Lower lobe of right lung (tissue), 2 donors: ENCODE measurements around the gene SIM2. TPM values are rescaled to one million over a fixed set of nuclear protein-coding genes. Genes with fewer than 3 reads are reported as not detected.

Experiments used
- ATAC-seq, 2 donors: fragments of 200-7000 bp; cut with Tn5 transposase; one replicate each; pipeline ENCODE4 v1.9.1; 2020 to 2022; ENCODE audit warnings: mild to moderate bottlenecking in 2 of 2, moderate library complexity in 2 of 2
- DNase-seq: peaks from one replicate; pipeline ENCODE4 v3.0.0-alpha.2; 2020
- H3K27ac ChIP-seq: fragments of 200-600 bp; one replicate; pipeline ENCODE4 v1.8.0; 2022
- H3K27me3 ChIP-seq: fragments of 200-600 bp; one replicate; pipeline ENCODE4 v1.8.0; 2022; ENCODE audit warnings: low read depth
- H3K36me3 ChIP-seq: fragments of 200-600 bp; one replicate; pipeline ENCODE4 v1.8.0; 2022; ENCODE audit warnings: mild to moderate bottlenecking
- H3K4me1 ChIP-seq: fragments of 200-600 bp; one replicate; pipeline ENCODE4 v1.8.0; 2022
- H3K4me3 ChIP-seq: fragments of 200-600 bp; one replicate; pipeline ENCODE4 v1.8.0; 2022; ENCODE audit warnings: mild to moderate bottlenecking
- H3K9me3 ChIP-seq: fragments of 200-600 bp; one replicate; pipeline ENCODE4 v1.8.0; 2022
- intact Hi-C: fragments of 100-400 bp; cut with DNase I; formaldehyde crosslinking; loops from one replicate; pipeline ENCODE4 v1.11.0; 2022
- total RNA-seq: library from RNA; stranded (reverse); fragmentation: NEBNext Ultra II Directional; extraction: Animal tissue kit (Norgen Biotek cat#: 25700); gene quantifications from one replicate; pipeline ENCODE4 v1.2.1, GENCODE V29; 2021
- TF ChIP-seq, protein P1 (sequence below): fragments of 200-600 bp; IDR thresholded peaks from one replicate; pipeline ENCODE4 v1.8.0; 2022; ENCODE audit warnings: antibody characterized with exemption, mild to moderate bottlenecking
- donor health status: DM: no; HTN: yes; CAD: no; lungs with severe emphysema.

SIM2 gene
- total RNA-seq, 1 donor from 2014 or later = not detected

DNA sequence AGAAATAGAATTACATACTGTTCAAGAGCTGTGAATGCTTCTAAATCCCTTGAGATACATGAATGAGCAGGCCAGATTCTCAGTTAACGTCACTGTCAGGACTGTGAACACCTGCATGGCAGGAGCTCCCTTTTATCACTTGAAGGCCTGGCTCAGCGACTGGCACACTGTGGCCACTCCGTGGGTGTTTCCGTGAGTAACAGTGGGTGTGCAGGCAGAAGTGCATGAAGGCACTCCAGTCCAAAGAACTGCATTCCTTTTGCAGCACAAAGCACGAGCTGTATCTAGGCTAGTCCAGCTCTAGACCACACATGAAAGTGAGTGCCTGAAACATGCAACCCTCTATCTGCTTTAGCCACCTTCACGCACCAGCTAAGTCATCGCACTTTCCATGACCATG is 9.6 kb upstream of the SIM2 start:
- Histone ChIP-seq H3K4me1 (peaks cover 14% of the 10 kb centered on the region), H3K27ac (no peak overlapping the region), H3K4me3 (no peak overlapping the region), H3K27me3 (peaks cover 100% of the 10 kb centered on the region), H3K36me3 (no peaks in the 10 kb centered on the region), H3K9me3 (no peaks in the 10 kb centered on the region)
- DNase-seq (no peak), ATAC-seq (no peak)
- TF ChIP-seq, protein P1, sequence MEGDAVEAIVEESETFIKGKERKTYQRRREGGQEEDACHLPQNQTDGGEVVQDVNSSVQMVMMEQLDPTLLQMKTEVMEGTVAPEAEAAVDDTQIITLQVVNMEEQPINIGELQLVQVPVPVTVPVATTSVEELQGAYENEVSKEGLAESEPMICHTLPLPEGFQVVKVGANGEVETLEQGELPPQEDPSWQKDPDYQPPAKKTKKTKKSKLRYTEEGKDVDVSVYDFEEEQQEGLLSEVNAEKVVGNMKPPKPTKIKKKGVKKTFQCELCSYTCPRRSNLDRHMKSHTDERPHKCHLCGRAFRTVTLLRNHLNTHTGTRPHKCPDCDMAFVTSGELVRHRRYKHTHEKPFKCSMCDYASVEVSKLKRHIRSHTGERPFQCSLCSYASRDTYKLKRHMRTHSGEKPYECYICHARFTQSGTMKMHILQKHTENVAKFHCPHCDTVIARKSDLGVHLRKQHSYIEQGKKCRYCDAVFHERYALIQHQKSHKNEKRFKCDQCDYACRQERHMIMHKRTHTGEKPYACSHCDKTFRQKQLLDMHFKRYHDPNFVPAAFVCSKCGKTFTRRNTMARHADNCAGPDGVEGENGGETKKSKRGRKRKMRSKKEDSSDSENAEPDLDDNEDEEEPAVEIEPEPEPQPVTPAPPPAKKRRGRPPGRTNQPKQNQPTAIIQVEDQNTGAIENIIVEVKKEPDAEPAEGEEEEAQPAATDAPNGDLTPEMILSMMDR = no peak
- intact Hi-C loops = no loop called here

DNA sequence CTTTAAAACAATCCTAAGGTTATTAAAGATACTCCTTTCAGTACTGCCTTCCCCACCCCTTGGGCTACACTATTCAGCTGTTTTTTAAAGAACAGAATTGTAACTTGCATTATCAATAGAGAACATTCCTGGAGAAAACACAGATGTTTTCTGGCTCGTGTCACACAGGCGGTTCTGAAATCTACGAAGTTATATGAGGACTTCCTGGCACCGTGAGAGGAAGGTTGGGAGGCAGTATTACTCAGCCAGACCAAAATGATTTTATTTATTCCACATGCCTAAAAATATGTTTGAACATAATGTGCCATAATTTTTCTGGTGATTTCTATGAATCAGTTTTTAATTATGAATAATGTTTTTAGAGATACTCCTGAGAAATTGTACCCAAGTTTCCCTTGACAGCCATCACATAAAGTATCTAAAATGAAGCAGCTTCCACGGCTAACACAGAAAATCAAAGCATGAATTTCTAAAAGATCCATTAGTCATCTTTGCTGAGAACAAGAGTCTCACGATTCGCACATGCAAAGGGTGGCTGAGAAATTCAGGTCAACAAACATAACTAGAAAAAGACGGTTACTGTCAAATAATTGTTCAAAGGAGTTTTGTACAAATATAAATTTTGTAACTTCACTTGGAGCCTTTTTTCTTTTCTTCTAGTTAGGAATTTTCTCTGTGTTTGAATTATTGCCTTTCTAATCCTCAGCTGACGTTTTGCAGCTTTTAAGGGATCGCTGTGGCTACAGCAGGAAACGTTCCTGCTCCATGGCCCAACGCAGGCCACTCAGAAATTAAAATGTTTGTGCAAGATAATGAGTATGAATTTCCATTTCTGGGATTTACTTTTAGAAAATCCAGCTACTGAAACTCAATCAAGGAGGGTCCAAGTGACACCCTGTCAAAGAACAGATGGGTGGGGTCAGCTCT is 8.0 kb upstream of the SIM2 start:
- Histone ChIP-seq H3K9me3 (no peaks in the 10 kb centered on the region), H3K36me3 (no peaks in the 10 kb centered on the region), H3K4me3 (no peak overlapping the region), H3K4me1 (peaks cover 14% of the 10 kb centered on the region), H3K27me3 (peaks cover 100% of the 10 kb centered on the region), H3K27ac (no peak overlapping the region)
- intact Hi-C loops = no loop called here
- DNase-seq (no peak), ATAC-seq (peak in 1 of 2 donors; percentile 38)
- TF ChIP-seq, protein P1 = no peak

DNA sequence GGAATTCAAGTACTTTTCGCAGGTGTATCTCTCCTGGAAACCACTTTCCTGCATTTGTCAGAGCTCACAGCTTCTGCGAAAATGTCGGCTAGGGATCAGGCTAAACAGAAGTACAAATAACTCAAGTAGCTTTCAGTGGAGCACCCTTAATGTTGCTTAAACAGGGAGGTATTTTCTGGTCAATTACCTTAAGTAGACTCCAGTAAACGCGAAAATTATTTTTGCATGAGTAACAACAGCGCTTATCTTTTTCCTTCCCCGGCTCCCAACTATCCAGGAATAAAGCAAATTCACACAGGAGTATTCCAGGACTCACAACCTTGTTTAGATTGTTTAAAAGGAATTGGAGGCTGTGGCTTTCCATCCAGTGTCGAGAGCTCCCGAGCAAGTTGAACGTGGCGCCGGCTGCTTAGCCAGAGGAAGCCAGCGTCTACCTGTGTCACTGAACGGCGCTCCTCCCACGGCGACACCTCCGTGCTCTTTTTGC is 7.3 kb upstream of the SIM2 start:
- intact Hi-C loops = no loop called here
- peaks cover 14% of the 10 kb centered on the region for H3K4me1 ChIP-seq
- no peak overlapping the region for H3K27ac ChIP-seq
- H3K4me3 ChIP-seq = no peak overlapping the region
- peaks cover 100% of the 10 kb centered on the region for H3K27me3 ChIP-seq
- TF ChIP-seq, protein P1 = no peak
- ATAC-seq = peak; percentile 67 to 82
- H3K36me3 ChIP-seq = no peaks in the 10 kb centered on the region
- DNase-seq = no peak
- no peaks in the 10 kb centered on the region for H3K9me3 ChIP-seq

DNA sequence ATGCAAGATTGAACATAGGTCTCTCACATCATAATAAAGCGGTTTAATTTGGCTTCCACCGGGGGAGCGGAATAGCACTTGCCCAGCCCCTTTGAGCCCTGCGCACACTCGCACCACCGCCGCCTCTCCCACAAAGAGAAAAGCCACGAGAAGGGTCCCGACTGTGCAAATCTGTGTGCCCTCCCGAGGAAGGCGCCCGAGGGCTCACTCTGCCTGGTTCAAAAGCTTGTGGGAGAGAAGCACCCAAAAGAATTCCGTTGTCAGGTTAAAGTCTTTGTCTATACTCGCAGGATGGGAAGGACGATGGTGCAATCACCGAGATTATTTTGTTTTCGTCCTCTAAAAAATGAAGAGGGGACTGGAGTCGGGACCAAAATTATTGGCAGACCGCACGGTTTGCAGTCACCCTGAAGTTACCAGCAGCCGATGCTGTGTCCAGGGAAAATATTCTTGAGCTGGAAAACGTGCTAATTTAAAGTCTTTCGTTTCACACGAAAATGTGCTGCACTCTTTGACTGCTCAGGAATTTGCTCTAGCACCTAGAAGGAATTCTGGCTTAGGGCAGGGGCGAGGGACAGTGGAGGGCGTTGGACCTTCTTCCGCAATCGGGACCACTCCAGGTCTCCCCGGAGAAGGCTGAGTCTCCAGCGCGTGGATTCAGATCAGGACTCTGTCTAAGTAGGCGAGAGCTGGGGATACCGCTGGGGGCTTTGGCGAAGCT is 6.6 kb upstream of the SIM2 start:
- TF ChIP-seq, protein P1 = no peak

DNA sequence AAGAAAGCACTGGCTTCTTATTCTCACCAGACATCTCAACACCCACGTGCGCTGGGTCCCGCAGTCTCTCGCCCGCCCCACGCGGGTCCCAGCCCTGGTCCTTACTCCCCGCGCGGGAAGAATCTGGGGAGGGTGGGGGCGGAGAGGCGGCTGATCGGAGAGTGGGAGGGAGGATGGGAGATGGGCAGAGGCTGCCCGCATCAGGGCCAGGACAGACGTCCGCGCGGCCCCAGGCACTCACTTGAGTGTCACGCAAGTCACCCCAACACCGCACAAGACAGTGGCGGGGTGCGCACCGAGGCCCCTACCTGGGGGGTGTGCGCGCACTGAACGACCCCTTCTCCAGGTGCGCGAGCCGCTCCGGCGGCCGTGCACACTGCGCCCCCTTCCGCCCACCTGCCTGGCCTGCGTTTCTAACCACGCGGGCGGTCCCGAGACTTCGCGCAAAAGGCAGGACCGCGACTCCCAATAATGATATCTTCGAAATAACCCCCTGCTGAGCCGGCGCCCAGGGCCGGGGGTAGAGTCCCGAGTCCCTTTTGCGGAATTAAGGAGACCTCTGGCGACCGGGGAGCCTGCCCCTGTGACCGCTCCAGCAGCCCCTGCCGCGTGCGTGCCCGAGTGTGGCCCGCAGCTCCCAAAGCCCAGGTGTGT is 6.0 kb upstream of the SIM2 start:
- Histone ChIP-seq H3K36me3 (no peaks in the 10 kb centered on the region), H3K27ac (no peak overlapping the region), H3K9me3 (no peaks in the 10 kb centered on the region), H3K27me3 (peaks cover 100% of the 10 kb centered on the region), H3K4me1 (peaks cover 27% of the 10 kb centered on the region), H3K4me3 (no peak overlapping the region)
- TF ChIP-seq, protein P1 = no peak
- peak in 1 of 2 donors; percentile 6 for ATAC-seq
- intact Hi-C loops = no loop called here
- no peak for DNase-seq

More for the DNA sequence above, 6.6 kb upstream of the SIM2 start:
- DNase-seq (no peak), ATAC-seq (peak in 1 of 2 donors; percentile 10)
- Histone ChIP-seq H3K4me1 (peaks cover 20% of the 10 kb centered on the region), H3K9me3 (no peaks in the 10 kb centered on the region), H3K27ac (no peak overlapping the region), H3K36me3 (no peaks in the 10 kb centered on the region), H3K4me3 (no peak overlapping the region), H3K27me3 (peaks cover 100% of the 10 kb centered on the region)
- intact Hi-C loops = no loop called here
